Progenitor cell of endocrine pancreas (in vitro differentiated cells): ENCODE data around the gene UBAP2. TPM values are rescaled to one million over a fixed set of nuclear protein-coding genes. Genes with fewer than 3 reads are reported as not detected.

Experiments
- DNase-seq: peaks from one replicate; pipeline ENCODE4 v3.0.0; 2021; ENCODE audit warnings: low spot score; ENCODE audit not compliant: unreplicated experiment
- H3K27ac Mint-ChIP-seq: 2 replicates; pipeline ENCODE4 v1.8.0; 2021; ENCODE audit warnings: mild to moderate bottlenecking, moderate library complexity, mixed read lengths
- H3K27me3 Mint-ChIP-seq: 2 replicates; pipeline ENCODE4 v1.8.0; 2021; ENCODE audit warnings: mixed read lengths
- H3K36me3 Mint-ChIP-seq: 2 replicates; pipeline ENCODE4 v1.8.0; 2022; ENCODE audit warnings: mixed read lengths; ENCODE audit not compliant: insufficient read depth
- H3K4me1 Mint-ChIP-seq: 2 replicates; pipeline ENCODE4 v1.8.0; 2021; ENCODE audit warnings: low read depth, mixed read lengths
- H3K4me3 Mint-ChIP-seq: 2 replicates; pipeline ENCODE4 v1.8.0; 2021; ENCODE audit warnings: low read depth, mild to moderate bottlenecking, moderate library complexity, mixed read lengths
- H3K9me3 Mint-ChIP-seq: 2 replicates; pipeline ENCODE4 v1.8.0; 2021; ENCODE audit warnings: low read depth, mixed read lengths
- total RNA-seq: library from RNA; stranded (reverse); gene quantifications from 2 replicates; pipeline ENCODE4 v1.2.1, GENCODE V29; 2021
- TF ChIP-seq, protein P1 (sequence below): fragments of 200-600 bp; sonication (generic); IDR thresholded peaks from one replicate; pipeline ENCODE4 v1.5.0; 2021; ENCODE audit warnings: antibody characterized with exemption, mild to moderate bottlenecking; ENCODE audit not compliant: unreplicated experiment

UBAP2 gene
- total RNA-seq, 1 donor from 2014 or later = 56.7 TPM

DNA sequence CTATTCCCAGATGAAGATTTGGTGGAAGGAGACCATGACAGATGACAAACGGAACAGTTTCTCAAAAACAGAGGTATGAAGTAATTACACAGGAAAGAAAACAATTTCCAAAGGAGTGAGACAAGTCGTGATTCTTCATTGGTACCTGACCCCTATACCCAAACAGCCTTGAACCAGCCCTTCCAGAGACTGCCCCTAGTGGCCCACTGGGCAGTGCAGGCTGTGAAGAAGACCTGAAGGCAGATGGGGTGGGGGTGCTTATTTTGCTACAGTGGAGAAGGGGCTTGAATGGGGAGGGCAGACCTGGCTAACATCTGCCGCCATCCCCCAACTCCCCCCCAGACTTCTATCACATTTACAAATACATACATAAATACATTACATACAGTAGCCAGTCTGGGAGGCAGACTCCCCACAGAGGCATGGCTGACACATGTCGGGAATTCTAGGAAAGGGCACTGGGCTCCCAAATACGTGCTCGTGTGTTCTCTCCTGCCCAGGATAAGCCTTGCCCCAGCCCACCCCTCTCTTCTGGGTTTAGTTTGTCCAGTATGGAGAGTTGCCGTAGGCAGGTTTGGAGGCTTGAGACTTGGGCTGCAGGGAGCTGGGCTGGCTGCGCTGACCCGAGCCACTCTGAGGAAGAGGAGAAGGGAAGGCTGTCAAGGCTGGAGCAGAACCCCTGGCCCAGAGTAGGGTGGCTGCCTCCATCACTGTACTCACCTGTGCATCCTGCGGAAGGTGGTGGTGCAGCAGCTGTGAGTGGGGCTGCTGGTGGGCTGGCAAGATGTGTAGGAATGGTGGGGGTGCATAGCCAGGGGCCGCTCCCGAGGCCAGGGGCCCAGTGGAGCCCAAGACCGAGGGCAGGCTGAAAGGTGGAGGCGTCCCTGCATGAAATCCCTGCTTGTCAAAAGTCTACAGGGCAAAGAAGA, 126.5 kb downstream of the UBAP2 start:
- H3K27ac Mint-ChIP-seq = no peak overlapping the region
- no peaks in the 10 kb centered on the region for H3K27me3 Mint-ChIP-seq
- DNase-seq = no peak
- TF ChIP-seq, protein P1, sequence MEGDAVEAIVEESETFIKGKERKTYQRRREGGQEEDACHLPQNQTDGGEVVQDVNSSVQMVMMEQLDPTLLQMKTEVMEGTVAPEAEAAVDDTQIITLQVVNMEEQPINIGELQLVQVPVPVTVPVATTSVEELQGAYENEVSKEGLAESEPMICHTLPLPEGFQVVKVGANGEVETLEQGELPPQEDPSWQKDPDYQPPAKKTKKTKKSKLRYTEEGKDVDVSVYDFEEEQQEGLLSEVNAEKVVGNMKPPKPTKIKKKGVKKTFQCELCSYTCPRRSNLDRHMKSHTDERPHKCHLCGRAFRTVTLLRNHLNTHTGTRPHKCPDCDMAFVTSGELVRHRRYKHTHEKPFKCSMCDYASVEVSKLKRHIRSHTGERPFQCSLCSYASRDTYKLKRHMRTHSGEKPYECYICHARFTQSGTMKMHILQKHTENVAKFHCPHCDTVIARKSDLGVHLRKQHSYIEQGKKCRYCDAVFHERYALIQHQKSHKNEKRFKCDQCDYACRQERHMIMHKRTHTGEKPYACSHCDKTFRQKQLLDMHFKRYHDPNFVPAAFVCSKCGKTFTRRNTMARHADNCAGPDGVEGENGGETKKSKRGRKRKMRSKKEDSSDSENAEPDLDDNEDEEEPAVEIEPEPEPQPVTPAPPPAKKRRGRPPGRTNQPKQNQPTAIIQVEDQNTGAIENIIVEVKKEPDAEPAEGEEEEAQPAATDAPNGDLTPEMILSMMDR = peak; percentile 66
- H3K36me3 Mint-ChIP-seq = peaks cover 24% of the 10 kb centered on the region
- H3K4me3 Mint-ChIP-seq = no peak overlapping the region
- peaks cover 4% of the 10 kb centered on the region for H3K4me1 Mint-ChIP-seq
- no peaks in the 10 kb centered on the region for H3K9me3 Mint-ChIP-seq

DNA sequence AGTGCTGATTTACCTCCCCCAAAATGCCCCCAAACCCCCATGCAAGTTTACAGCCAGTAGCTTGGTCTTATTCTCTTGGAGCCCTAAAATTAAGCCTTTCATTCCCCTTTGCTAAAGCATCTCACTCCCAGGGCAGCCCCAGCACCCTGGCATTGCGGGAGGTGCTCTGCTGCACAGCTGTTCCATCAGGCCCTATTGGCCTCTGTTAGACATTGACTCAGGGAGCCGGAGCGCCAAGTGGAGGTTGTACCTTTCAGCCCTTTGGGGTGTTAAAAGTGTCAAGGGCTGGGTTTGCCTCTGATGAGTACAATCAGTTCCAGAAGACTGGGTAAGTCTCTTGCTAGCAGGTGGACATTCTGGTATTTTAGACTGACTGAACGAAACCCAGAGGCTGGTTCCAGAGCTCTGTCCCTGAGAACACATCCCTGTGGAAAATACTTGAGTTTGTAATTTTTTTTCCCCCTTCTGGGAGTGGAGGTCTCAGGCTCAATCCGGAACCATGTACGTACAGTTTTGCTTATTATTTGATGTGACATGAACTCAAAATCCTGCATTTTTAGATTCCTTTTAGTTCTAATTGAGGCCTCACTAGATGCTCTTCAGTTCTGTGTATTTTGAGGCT, 129.3 kb downstream of the UBAP2 start:
- TF ChIP-seq, protein P1 = no peak
- Mint-ChIP-seq H3K27me3 (no peaks in the 10 kb centered on the region), H3K9me3 (no peaks in the 10 kb centered on the region), H3K4me3 (no peak overlapping the region), H3K4me1 (peaks cover 11% of the 10 kb centered on the region), H3K36me3 (peaks cover 35% of the 10 kb centered on the region), H3K27ac (peak overlapping the region; percentile 92)
- DNase-seq = no peak

DNA sequence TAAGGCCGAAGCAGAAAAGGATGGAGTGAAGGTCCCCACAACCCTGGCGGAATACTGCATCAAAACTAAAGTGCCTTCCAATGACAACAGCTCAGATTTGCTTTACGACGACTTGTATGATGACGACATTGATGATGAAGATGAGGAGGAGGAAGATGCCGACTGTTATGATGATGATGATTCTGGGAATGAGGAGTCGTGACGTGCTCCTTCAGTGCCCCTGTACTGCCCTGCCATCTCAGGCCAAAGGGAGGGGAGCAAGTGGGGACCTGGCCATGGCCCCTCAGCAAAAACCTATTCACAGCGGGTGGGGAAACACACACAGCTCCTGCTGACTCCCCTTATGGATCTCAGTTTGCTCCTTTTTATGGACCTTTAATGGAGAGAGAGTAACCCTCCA, 131.7 kb downstream of the UBAP2 start:
- TF ChIP-seq, protein P1 = no peak
- Mint-ChIP-seq H3K27me3 (no peaks in the 10 kb centered on the region), H3K4me1 (peaks cover 11% of the 10 kb centered on the region), H3K27ac (peak overlapping the region; percentile 2), H3K4me3 (no peak overlapping the region), H3K36me3 (peaks cover 37% of the 10 kb centered on the region), H3K9me3 (no peaks in the 10 kb centered on the region)
- DNase-seq = no peak

DNA sequence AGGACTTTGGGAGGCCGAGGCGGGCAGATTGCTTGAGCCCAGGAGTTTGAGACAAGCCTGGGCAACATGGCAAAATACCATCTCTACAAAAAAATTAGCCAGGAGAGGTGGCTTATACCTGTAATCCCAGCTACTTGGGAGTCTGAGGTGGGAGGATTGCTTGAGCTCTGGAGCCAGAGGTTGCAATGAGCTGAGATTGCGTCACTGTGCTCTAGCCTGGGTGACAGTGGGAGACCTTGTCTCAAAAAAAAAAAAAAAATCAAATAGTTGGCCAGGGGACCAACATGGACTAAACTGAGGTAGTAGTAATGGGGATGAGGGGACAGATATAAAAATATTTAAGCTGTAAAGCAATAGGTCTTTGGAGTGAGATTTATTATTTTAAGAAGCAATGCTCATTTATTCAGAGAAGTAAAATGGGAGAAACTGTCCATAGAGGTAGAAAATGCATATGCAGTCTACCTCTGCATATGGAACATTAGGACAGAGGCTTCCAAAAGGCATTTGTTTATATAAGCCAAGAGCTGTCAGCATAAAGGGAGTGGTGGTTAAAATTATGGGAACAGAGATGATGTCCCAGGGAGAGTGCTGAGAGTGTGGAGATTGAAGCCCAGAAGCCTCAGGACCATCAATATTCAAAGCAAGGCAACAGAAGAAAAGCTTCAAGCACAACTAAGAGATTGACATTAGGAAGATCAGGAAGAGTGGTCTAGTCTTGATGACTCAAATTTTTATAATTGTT, 133.6 kb downstream of the UBAP2 start:
- no peak for DNase-seq
- Mint-ChIP-seq H3K4me3 (no peak overlapping the region), H3K36me3 (peaks cover 36% of the 10 kb centered on the region), H3K27ac (peak overlapping the region; percentile 77), H3K4me1 (peaks cover 11% of the 10 kb centered on the region), H3K9me3 (no peaks in the 10 kb centered on the region), H3K27me3 (no peaks in the 10 kb centered on the region)
- TF ChIP-seq, protein P1 = no peak

DNA sequence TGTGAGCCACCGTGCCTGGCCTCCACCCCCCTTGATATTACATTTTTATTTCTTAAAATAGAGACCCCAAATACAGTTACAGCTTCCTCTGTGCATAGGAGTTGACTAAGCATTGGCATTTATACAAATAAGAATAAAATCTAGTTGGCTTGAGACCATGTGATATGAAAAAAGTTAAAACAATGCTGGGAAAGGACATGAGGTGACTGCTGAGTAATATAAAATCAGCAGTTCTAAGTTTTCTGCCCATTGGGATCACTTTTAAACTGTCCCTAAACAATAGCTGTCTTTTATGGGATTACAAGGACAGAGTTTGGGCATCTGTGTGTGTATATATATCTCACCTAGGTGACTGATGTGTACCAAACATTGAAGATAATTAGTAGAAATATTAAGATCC, 135.1 kb downstream of the UBAP2 start:
- Mint-ChIP-seq H3K4me1 (peaks cover 9% of the 10 kb centered on the region), H3K4me3 (no peak overlapping the region), H3K27ac (no peak overlapping the region), H3K27me3 (no peaks in the 10 kb centered on the region), H3K9me3 (no peaks in the 10 kb centered on the region), H3K36me3 (peaks cover 26% of the 10 kb centered on the region)
- DNase-seq = no peak
- TF ChIP-seq, protein P1 = no peak
